Activated gamma-delta T cell (primary cell): ENCODE data around the gene CLHC1.
"Not testable (repeated sequence)": the region's sequence is repeated elsewhere in the genome, so short reads cannot be mapped to it uniquely, and the experiment has no call there.

Experiments
- DNase-seq: peaks from one replicate; lab custom pipeline; 2025; lab: John Stamatoyannopoulos, UW

Gene CLHC1

DNA sequence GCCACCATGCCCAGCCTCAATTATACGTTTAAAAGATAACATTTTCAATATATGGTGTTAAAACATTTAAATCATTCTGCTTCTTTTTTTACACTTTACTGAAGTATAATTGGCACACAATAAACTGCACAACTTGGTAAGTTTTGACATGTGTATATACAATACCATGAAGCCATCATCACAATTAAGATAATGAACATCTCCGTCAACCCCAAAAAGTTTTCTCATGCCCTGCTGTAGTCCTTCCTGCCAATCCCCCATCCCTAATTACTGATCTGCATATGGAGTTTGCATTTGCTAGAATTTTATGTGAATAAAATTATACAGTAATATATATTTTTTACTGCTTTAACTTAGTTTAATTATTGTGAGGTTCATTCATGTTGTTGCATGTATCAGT, 96.6 kb downstream of the CLHC1 start:
- no peak for DNase-seq

DNA sequence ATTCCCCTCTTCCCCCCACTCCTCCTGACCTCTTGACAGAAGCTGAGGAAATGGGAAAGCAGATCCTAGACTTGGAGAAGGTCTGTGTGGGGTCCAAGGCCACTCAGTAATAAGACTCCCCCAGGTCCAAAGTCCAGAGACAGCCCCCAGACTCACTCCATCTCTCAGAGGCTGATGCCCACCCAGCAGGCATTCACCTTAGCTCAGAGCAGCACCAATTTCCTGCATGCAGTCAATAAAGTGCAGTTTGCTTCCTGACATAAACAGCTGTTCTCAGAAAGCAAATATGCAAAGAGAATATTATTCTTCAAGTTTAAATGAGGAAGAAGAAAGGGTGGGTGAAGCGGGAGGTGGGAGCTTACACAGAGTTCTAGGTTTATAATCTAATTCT, 97.8 kb downstream of the CLHC1 start:
- DNase-seq, result no peak

DNA sequence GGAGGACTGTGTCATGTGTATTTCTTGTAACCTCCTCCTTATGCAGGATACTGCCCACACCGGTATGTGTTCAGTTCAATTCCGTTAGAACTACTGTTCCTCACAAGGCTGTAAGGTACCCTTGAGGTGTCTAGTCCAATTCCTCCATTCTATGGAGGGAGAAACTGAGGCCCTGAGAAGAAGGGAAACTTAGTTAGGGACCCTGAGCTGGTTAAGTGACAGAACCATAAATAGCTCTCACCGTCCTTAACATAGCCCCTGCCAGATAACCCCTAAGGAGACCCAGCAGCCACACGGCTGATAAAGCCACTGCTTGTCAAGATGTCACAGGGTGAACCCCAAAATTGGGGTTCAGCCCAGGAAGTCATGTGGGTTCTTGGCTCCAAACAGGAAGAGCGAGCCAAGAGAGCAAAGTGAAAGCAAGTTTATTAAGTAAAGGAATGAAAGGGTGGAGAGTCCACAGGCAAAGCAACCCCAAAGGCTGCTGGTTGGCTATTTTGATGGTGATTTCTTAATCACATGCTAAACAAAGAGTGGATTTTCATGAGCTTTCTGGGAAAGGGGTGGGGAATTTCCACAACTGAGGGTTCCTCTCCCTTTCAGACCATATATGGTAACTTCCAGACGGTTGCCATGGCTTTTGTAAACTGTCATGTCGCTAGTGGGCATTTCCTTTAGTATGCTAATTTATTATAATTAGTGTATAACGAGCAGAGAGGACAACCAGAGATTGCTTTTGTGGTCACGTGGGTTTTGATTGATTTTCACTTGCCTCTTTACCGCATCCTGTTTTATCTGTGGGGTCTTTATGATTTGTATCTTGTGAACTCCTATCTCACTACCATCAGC, 98.4 kb downstream of the CLHC1 start:
- DNase-seq, result no peak

DNA sequence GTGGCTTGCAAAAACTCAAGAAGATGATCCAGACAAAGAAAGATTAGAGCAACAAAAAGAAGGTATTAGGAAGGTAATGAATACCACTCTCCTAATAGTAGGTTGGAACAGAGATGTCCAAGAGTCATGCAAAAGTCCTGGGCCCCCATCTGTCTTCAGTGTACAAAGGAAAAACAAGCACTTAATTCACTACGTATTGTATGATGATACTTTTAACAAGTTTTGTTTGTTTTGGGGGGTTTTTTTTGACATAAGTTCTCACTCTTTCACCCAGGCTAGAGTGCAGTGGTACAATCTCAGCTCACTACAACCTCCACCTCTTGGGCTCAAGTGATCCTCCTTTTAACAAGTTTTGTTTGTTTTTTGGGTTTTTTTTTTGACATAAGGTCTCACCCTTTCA, 101.2 kb downstream of the CLHC1 start:
- no peak for DNase-seq

- not testable (repeated sequence) for DNase-seq
These were observed 105.5 kb downstream of the CLHC1 start for GRCh38 chr2:55126643-55127042.
